Neuronal stem cell (in vitro differentiated cells): ENCODE data around the gene POLG.

Source experiments
- DNase-seq: peaks from one replicate; pipeline ENCODE4 v3.0.0-alpha.2; 2013; ENCODE audit warnings: low spot score
- H2AFZ ChIP-seq: one replicate; pipeline ENCODE4 v1.6.1; 2013; ENCODE audit warnings: mild to moderate bottlenecking, low read length, inconsistent platforms
- H2AK5ac ChIP-seq: 2 replicates; pipeline ENCODE4 v1.6.1; 2013; ENCODE audit warnings: low read depth, mild to moderate bottlenecking, inconsistent platforms, low read length, moderate library complexity, mixed read lengths
- H2BK120ac ChIP-seq: 2 replicates; pipeline ENCODE4 v1.6.1; 2013; ENCODE audit warnings: low read depth, mild to moderate bottlenecking, inconsistent platforms, low read length, moderate library complexity, mixed read lengths
- H2BK12ac ChIP-seq: one replicate; pipeline ENCODE4 v1.6.1; 2013; ENCODE audit warnings: low read length, inconsistent platforms
- H2BK15ac ChIP-seq: 2 replicates; pipeline ENCODE4 v1.6.1; 2013; ENCODE audit warnings: mild to moderate bottlenecking, low read length, inconsistent platforms, mixed read lengths
- H2BK5ac ChIP-seq: one replicate; pipeline ENCODE4 v1.6.1; 2013; ENCODE audit warnings: inconsistent platforms, mild to moderate bottlenecking, low read length, moderate library complexity
- H3K14ac ChIP-seq: one replicate; pipeline ENCODE4 v1.6.1; 2013; ENCODE audit warnings: low read length, inconsistent platforms
- H3K18ac ChIP-seq: 2 replicates; pipeline ENCODE4 v1.6.1; 2013; ENCODE audit warnings: low read length, inconsistent platforms
- H3K23ac ChIP-seq: 2 replicates; pipeline ENCODE4 v1.6.1; 2013; ENCODE audit warnings: low read depth, mild to moderate bottlenecking, mixed read lengths, low read length, inconsistent platforms; ENCODE audit not compliant: poor library complexity
- H3K27ac ChIP-seq: replicated peaks from 3 replicates; pipeline ENCODE4 v1.5.1; 2013; ENCODE audit warnings: low read length, inconsistent platforms
- H3K27me3 ChIP-seq, 3 experiments: 2 replicates each; pipeline ENCODE4 v1.6.1; 2013; ENCODE audit warnings: low read length in 3 of 3, mild to moderate bottlenecking in 2 of 3, inconsistent platforms in 1 of 3, low read depth in 1 of 3, mixed read lengths in 1 of 3, moderate library complexity in 1 of 3; ENCODE audit not compliant: control insufficient read depth in 3 of 3, insufficient read depth in 3 of 3
- H3K36me3 ChIP-seq, 2 donors: replicated peaks in 1 of 2; 2 replicates each; pipeline ENCODE4 v1.6.1; 2013; ENCODE audit warnings: low read length in 2 of 2; ENCODE audit not compliant: control insufficient read depth in 2 of 2, insufficient read depth in 2 of 2
- H3K4ac ChIP-seq: 2 replicates; pipeline ENCODE4 v1.6.1; 2013; ENCODE audit warnings: inconsistent platforms, mild to moderate bottlenecking, low read length, moderate library complexity
- H3K4me1 ChIP-seq, 2 donors: 1 replicate in 1 of 2; 2 replicates in 1 of 2; pipeline ENCODE4 v1.6.1; 2013; ENCODE audit warnings: low read length in 2 of 2, low read depth in 1 of 2; ENCODE audit not compliant: control insufficient read depth in 2 of 2, insufficient read depth in 1 of 2
- H3K4me2 ChIP-seq: one replicate; pipeline ENCODE4 v1.6.1; 2013; ENCODE audit warnings: mild to moderate bottlenecking, low read length, inconsistent platforms; ENCODE audit not compliant: insufficient read depth, poor library complexity, severe bottlenecking
- H3K4me3 ChIP-seq, 2 donors: 2 replicates each; pipeline ENCODE4 v1.5.1; 2013; ENCODE audit warnings: low read length in 2 of 2, mild to moderate bottlenecking in 2 of 2, inconsistent platforms in 1 of 2, moderate library complexity in 1 of 2
- H3K79me1 ChIP-seq: one replicate; pipeline ENCODE4 v1.6.1; 2013; ENCODE audit warnings: low read depth, mild to moderate bottlenecking, inconsistent platforms, low read length, moderate library complexity
- H3K9ac ChIP-seq: one replicate; pipeline ENCODE4 v1.6.1; 2013; ENCODE audit warnings: mild to moderate bottlenecking, low read depth, low read length, inconsistent platforms; ENCODE audit not compliant: poor library complexity
- H3K9me3 ChIP-seq, 2 donors: replicated peaks in 1 of 2; 2 replicates each; pipeline versions ENCODE3 to v1.6.1; 2013; ENCODE audit warnings: low read length in 2 of 2, mild to moderate bottlenecking in 2 of 2, inconsistent platforms in 1 of 2, low read depth in 1 of 2, mixed read lengths in 1 of 2, moderate library complexity in 1 of 2; ENCODE audit not compliant: control insufficient read depth in 2 of 2, insufficient read depth in 1 of 2
- H4K8ac ChIP-seq: one replicate; pipeline ENCODE4 v1.6.1; 2013; ENCODE audit warnings: low read depth, mild to moderate bottlenecking, inconsistent platforms, low read length, moderate library complexity
- H4K91ac ChIP-seq: one replicate; pipeline ENCODE4 v1.6.1; 2013; ENCODE audit warnings: low read length, low read depth, mild to moderate bottlenecking, inconsistent platforms; ENCODE audit not compliant: poor library complexity
- WGBS, 2 donors: extraction: QIAGEN DNeasy Blood & Tissue Kit; methylation state at CpG; one replicate each; pipeline ENCODE4 v1.1.7; 2013; ENCODE audit warnings: missing lambda C conversion rate in 2 of 2, mixed read lengths in 1 of 2; ENCODE audit not compliant: insufficient read length in 2 of 2, insufficient replicate concordance in 1 of 2; ENCODE audit errors: extremely low coverage in 2 of 2; 5-methylcytosine and 5-hydroxymethylcytosine counted together

POLG gene

DNA sequence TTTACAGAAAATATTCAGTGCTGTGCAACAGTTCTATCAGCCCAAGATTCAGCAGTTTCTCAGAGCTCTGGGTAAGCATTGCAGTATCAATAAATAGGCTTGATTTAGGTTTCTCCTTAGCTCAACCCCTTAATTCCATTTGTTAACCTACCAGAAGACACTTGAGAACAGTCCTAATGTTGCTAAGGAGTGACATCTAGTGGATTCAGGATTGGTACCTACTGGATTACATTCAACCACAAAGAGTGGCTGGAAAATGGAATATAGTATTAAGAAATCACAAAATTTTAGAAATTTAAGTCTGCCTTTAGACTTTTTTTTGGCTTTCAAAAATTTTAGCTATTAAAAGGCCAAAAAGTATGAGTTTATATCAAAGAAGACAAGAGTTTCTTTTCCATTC, 34.7 kb downstream of the POLG start:
- no peak overlapping the region for H2AK5ac ChIP-seq
- H2BK120ac ChIP-seq = no peak overlapping the region
- DNase-seq = no peak
- no peak overlapping the region for H3K27ac ChIP-seq
- H3K14ac ChIP-seq = no peak overlapping the region
- H4K8ac ChIP-seq = no peak overlapping the region
- H2BK5ac ChIP-seq = no peak overlapping the region
- H2AFZ ChIP-seq = no peak overlapping the region
- H3K36me3 ChIP-seq = peaks cover 20 to 84% of the 10 kb centered on the region in 2 donors
- H3K4me2 ChIP-seq = no peak overlapping the region
- H4K91ac ChIP-seq = no peak overlapping the region
- no peaks in the 10 kb centered on the region for H3K4me1 ChIP-seq
- H3K79me1 ChIP-seq = no peaks in the 10 kb centered on the region
- H3K18ac ChIP-seq = no peak overlapping the region
- no peak overlapping the region for H3K9ac ChIP-seq
- H3K4me3 ChIP-seq = no peak overlapping the region
- no peak overlapping the region for H3K23ac ChIP-seq
- no peak overlapping the region for H3K4ac ChIP-seq
- H2BK12ac ChIP-seq = no peak overlapping the region
- H2BK15ac ChIP-seq = no peak overlapping the region
- H3K9me3 ChIP-seq = peaks cover 0 to 2% of the 10 kb centered on the region in 2 donors
- H3K27me3 ChIP-seq = no peaks in the 10 kb centered on the region

DNA sequence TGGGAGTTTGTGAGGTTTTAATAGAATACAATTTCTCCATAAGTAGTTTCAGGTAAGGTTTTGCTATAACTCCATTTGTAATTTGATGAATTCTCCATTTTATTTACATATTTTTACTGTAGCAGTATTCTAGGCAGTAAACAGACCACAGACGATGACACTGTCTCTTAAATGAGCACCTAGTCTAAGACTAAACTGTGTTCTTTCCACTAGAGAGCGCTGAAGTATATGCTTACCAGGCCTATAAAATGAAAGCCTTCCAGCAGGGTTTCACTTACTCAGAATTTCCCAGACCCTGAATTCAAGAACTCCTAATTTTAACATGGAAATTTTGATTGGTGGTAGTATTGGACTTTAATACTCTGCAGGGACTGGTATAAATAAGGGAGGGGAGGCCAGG, 41.6 kb downstream of the POLG start:
- Histone ChIP-seq H2AK5ac (no peak overlapping the region), H3K4me2 (no peak overlapping the region), H3K36me3 (peaks cover 15 to 87% of the 10 kb centered on the region in 2 donors), H3K27ac (no peak overlapping the region), H3K79me1 (no peaks in the 10 kb centered on the region), H3K18ac (no peak overlapping the region), H2AFZ (no peak overlapping the region), H2BK12ac (no peak overlapping the region), H3K9ac (no peak overlapping the region), H2BK5ac (no peak overlapping the region), H2BK15ac (no peak overlapping the region), H4K8ac (no peak overlapping the region), H3K4me1 (no peaks in the 10 kb centered on the region), H3K23ac (no peak overlapping the region), H4K91ac (no peak overlapping the region), H3K14ac (no peak overlapping the region), H3K4me3 (no peak overlapping the region), H3K9me3 (peaks cover 0 to 2% of the 10 kb centered on the region in 2 donors), H3K4ac (no peak overlapping the region), H2BK120ac (no peak overlapping the region), H3K27me3 (no peaks in the 10 kb centered on the region)
- no CpG with 5 or more reads among the region's 2 CpGs for WGBS, 2 donors
- no peak for DNase-seq

DNA sequence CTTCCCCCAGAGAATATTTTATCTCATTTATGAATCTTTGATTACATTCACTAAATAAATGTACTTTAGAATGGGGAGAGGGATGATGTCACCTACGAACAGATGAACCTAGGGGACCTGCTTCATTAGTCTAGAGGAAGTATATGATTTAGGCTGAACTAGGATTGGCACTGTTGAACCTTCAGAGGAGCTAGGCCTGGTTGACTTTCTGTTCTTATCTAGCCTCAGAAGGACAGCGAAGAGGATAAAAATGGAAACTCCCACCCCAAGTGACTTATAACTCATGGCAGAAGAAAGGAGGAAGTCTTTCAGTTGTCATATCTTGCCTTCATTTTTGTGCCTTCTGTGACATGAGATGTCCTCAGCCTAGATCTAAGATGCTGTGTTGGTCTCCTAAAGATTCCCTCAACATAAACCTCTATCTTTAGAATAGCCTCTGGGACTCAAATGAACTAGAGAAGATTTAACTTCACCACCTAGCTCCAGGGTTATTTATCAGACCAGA, 42.6 kb downstream of the POLG start:
- Histone ChIP-seq H3K36me3 (peaks cover 21 to 93% of the 10 kb centered on the region in 2 donors), H3K4me1 (no peaks in the 10 kb centered on the region), H2AK5ac (no peak overlapping the region), H3K4me2 (no peak overlapping the region), H3K23ac (no peak overlapping the region), H2BK120ac (no peak overlapping the region), H3K27ac (no peak overlapping the region), H3K4me3 (no peak overlapping the region), H2BK5ac (no peak overlapping the region), H3K79me1 (no peaks in the 10 kb centered on the region), H3K14ac (no peak overlapping the region), H2AFZ (no peak overlapping the region), H2BK12ac (no peak overlapping the region), H3K27me3 (no peaks in the 10 kb centered on the region), H4K91ac (no peak overlapping the region), H3K4ac (no peak overlapping the region), H3K18ac (no peak overlapping the region), H3K9me3 (peaks cover 0 to 2% of the 10 kb centered on the region in 2 donors), H2BK15ac (no peak overlapping the region), H3K9ac (no peak overlapping the region), H4K8ac (no peak overlapping the region)
- no CpG with 5 or more reads among the region's 2 CpGs for WGBS, 2 donors
- DNase-seq = no peak

GRCh38 chr15:89283201-89283600, 51.4 kb downstream of the POLG start:
- no peak overlapping the region for H3K14ac ChIP-seq
- peaks cover 0 to 19% of the 10 kb centered on the region in 2 donors for H3K9me3 ChIP-seq
- H3K4ac ChIP-seq = no peak overlapping the region
- no peak overlapping the region for H3K4me3 ChIP-seq
- H3K23ac ChIP-seq = no peak overlapping the region
- DNase-seq = no peak
- H2BK15ac ChIP-seq = no peak overlapping the region
- H3K27me3 ChIP-seq = no peaks in the 10 kb centered on the region
- H3K79me1 ChIP-seq = no peaks in the 10 kb centered on the region
- no peak overlapping the region for H4K91ac ChIP-seq
- no peak overlapping the region for H2BK120ac ChIP-seq
- no peak overlapping the region for H2AFZ ChIP-seq
- H2BK5ac ChIP-seq = no peak overlapping the region
- WGBS, 2 donors = no CpG with 5 or more reads among the region's 4 CpGs
- no peak overlapping the region for H3K27ac ChIP-seq
- no peak overlapping the region for H3K18ac ChIP-seq
- no peak overlapping the region for H3K9ac ChIP-seq
- peaks cover 30 to 98% of the 10 kb centered on the region in 2 donors for H3K36me3 ChIP-seq
- no peak overlapping the region for H3K4me2 ChIP-seq
- H3K4me1 ChIP-seq = no peaks in the 10 kb centered on the region
- no peak overlapping the region for H2BK12ac ChIP-seq
- H2AK5ac ChIP-seq = no peak overlapping the region
- no peak overlapping the region for H4K8ac ChIP-seq
